Neuronal stem cell (in vitro differentiated cells): ENCODE results near the gene HSPA14.

Source experiments
- DNase-seq: peaks from one replicate; pipeline ENCODE4 v3.0.0-alpha.2; 2013; ENCODE audit warnings: low spot score
- H2AFZ ChIP-seq: one replicate; pipeline ENCODE4 v1.6.1; 2013; ENCODE audit warnings: mild to moderate bottlenecking, low read length, inconsistent platforms
- H2AK5ac ChIP-seq: 2 replicates; pipeline ENCODE4 v1.6.1; 2013; ENCODE audit warnings: low read depth, mild to moderate bottlenecking, inconsistent platforms, low read length, moderate library complexity, mixed read lengths
- H2BK120ac ChIP-seq: 2 replicates; pipeline ENCODE4 v1.6.1; 2013; ENCODE audit warnings: low read depth, mild to moderate bottlenecking, inconsistent platforms, low read length, moderate library complexity, mixed read lengths
- H2BK12ac ChIP-seq: one replicate; pipeline ENCODE4 v1.6.1; 2013; ENCODE audit warnings: low read length, inconsistent platforms
- H2BK15ac ChIP-seq: 2 replicates; pipeline ENCODE4 v1.6.1; 2013; ENCODE audit warnings: mild to moderate bottlenecking, low read length, inconsistent platforms, mixed read lengths
- H2BK5ac ChIP-seq: one replicate; pipeline ENCODE4 v1.6.1; 2013; ENCODE audit warnings: inconsistent platforms, mild to moderate bottlenecking, low read length, moderate library complexity
- H3K14ac ChIP-seq: one replicate; pipeline ENCODE4 v1.6.1; 2013; ENCODE audit warnings: low read length, inconsistent platforms
- H3K18ac ChIP-seq: 2 replicates; pipeline ENCODE4 v1.6.1; 2013; ENCODE audit warnings: low read length, inconsistent platforms
- H3K23ac ChIP-seq: 2 replicates; pipeline ENCODE4 v1.6.1; 2013; ENCODE audit warnings: low read depth, mild to moderate bottlenecking, mixed read lengths, low read length, inconsistent platforms; ENCODE audit not compliant: poor library complexity
- H3K27ac ChIP-seq: replicated peaks from 3 replicates; pipeline ENCODE4 v1.5.1; 2013; ENCODE audit warnings: low read length, inconsistent platforms
- H3K27me3 ChIP-seq, 3 experiments: 2 replicates each; pipeline ENCODE4 v1.6.1; 2013; ENCODE audit warnings: low read length in 3 of 3, mild to moderate bottlenecking in 2 of 3, inconsistent platforms in 1 of 3, low read depth in 1 of 3, mixed read lengths in 1 of 3, moderate library complexity in 1 of 3; ENCODE audit not compliant: control insufficient read depth in 3 of 3, insufficient read depth in 3 of 3
- H3K36me3 ChIP-seq, 2 donors: replicated peaks in 1 of 2; 2 replicates each; pipeline ENCODE4 v1.6.1; 2013; ENCODE audit warnings: low read length in 2 of 2; ENCODE audit not compliant: control insufficient read depth in 2 of 2, insufficient read depth in 2 of 2
- H3K4ac ChIP-seq: 2 replicates; pipeline ENCODE4 v1.6.1; 2013; ENCODE audit warnings: inconsistent platforms, mild to moderate bottlenecking, low read length, moderate library complexity
- H3K4me1 ChIP-seq, 2 donors: 1 replicate in 1 of 2; 2 replicates in 1 of 2; pipeline ENCODE4 v1.6.1; 2013; ENCODE audit warnings: low read length in 2 of 2, low read depth in 1 of 2; ENCODE audit not compliant: control insufficient read depth in 2 of 2, insufficient read depth in 1 of 2
- H3K4me2 ChIP-seq: one replicate; pipeline ENCODE4 v1.6.1; 2013; ENCODE audit warnings: mild to moderate bottlenecking, low read length, inconsistent platforms; ENCODE audit not compliant: insufficient read depth, poor library complexity, severe bottlenecking
- H3K4me3 ChIP-seq, 2 donors: 2 replicates each; pipeline ENCODE4 v1.5.1; 2013; ENCODE audit warnings: low read length in 2 of 2, mild to moderate bottlenecking in 2 of 2, inconsistent platforms in 1 of 2, moderate library complexity in 1 of 2
- H3K79me1 ChIP-seq: one replicate; pipeline ENCODE4 v1.6.1; 2013; ENCODE audit warnings: low read depth, mild to moderate bottlenecking, inconsistent platforms, low read length, moderate library complexity
- H3K9ac ChIP-seq: one replicate; pipeline ENCODE4 v1.6.1; 2013; ENCODE audit warnings: mild to moderate bottlenecking, low read depth, low read length, inconsistent platforms; ENCODE audit not compliant: poor library complexity
- H3K9me3 ChIP-seq, 2 donors: replicated peaks in 1 of 2; 2 replicates each; pipeline versions ENCODE3 to v1.6.1; 2013; ENCODE audit warnings: low read length in 2 of 2, mild to moderate bottlenecking in 2 of 2, inconsistent platforms in 1 of 2, low read depth in 1 of 2, mixed read lengths in 1 of 2, moderate library complexity in 1 of 2; ENCODE audit not compliant: control insufficient read depth in 2 of 2, insufficient read depth in 1 of 2
- H4K8ac ChIP-seq: one replicate; pipeline ENCODE4 v1.6.1; 2013; ENCODE audit warnings: low read depth, mild to moderate bottlenecking, inconsistent platforms, low read length, moderate library complexity
- H4K91ac ChIP-seq: one replicate; pipeline ENCODE4 v1.6.1; 2013; ENCODE audit warnings: low read length, low read depth, mild to moderate bottlenecking, inconsistent platforms; ENCODE audit not compliant: poor library complexity
- WGBS, 2 donors: extraction: QIAGEN DNeasy Blood & Tissue Kit; methylation state at CpG; one replicate each; pipeline ENCODE4 v1.1.7; 2013; ENCODE audit warnings: missing lambda C conversion rate in 2 of 2, mixed read lengths in 1 of 2; ENCODE audit not compliant: insufficient read length in 2 of 2, insufficient replicate concordance in 1 of 2; ENCODE audit errors: extremely low coverage in 2 of 2; 5-methylcytosine and 5-hydroxymethylcytosine counted together

Gene HSPA14

GRCh38 chr10:14844948-14845347, 6.8 kb downstream of the HSPA14 start:
- Histone ChIP-seq H3K27ac (no peak overlapping the region), H3K4me2 (no peak overlapping the region), H3K9me3 (no peaks in the 10 kb centered on the region), H2AK5ac (no peak overlapping the region), H2BK12ac (no peak overlapping the region), H3K4ac (no peak overlapping the region), H2AFZ (no peak overlapping the region), H4K91ac (no peak overlapping the region), H2BK5ac (no peak overlapping the region), H3K18ac (no peak overlapping the region), H4K8ac (no peak overlapping the region), H3K14ac (no peak overlapping the region), H3K4me3 (no peak overlapping the region), H3K23ac (no peak overlapping the region), H3K4me1 (no peaks in the 10 kb centered on the region), H2BK120ac (no peak overlapping the region), H3K36me3 (peaks cover 32 to 84% of the 10 kb centered on the region in 2 donors), H2BK15ac (no peak overlapping the region), H3K9ac (no peak overlapping the region), H3K79me1 (peaks cover 2% of the 10 kb centered on the region), H3K27me3 (no peaks in the 10 kb centered on the region)
- WGBS, 2 donors: no CpG with 5 or more reads among the region's 2 CpGs
- DNase-seq: no peak

- no peak overlapping the region for H3K9ac ChIP-seq
- H3K23ac ChIP-seq: no peak overlapping the region
- no peak overlapping the region for H4K8ac ChIP-seq
- no peaks in the 10 kb centered on the region for H3K4me1 ChIP-seq
- H2AFZ ChIP-seq: no peak overlapping the region
- H3K18ac ChIP-seq: no peak overlapping the region
- H2BK120ac ChIP-seq: no peak overlapping the region
- no peaks in the 10 kb centered on the region for H3K9me3 ChIP-seq
- DNase-seq: no peak
- no peak overlapping the region for H2AK5ac ChIP-seq
- no peak overlapping the region for H2BK12ac ChIP-seq
- no CpG with 5 or more reads among the region's 3 CpGs for WGBS, 2 donors
- no peak overlapping the region for H3K14ac ChIP-seq
- H4K91ac ChIP-seq: no peak overlapping the region
- no peak overlapping the region for H2BK5ac ChIP-seq
- no peaks in the 10 kb centered on the region for H3K27me3 ChIP-seq
- no peak overlapping the region for H3K4me2 ChIP-seq
- H2BK15ac ChIP-seq: no peak overlapping the region
- no peaks in the 10 kb centered on the region for H3K79me1 ChIP-seq
- H3K4me3 ChIP-seq: no peak overlapping the region
- peaks cover 5 to 91% of the 10 kb centered on the region in 2 donors for H3K36me3 ChIP-seq
- no peak overlapping the region for H3K27ac ChIP-seq
- no peak overlapping the region for H3K4ac ChIP-seq
Measured at GRCh38 chr10:14852236-14852635, 14.1 kb downstream of the HSPA14 start.

DNA sequence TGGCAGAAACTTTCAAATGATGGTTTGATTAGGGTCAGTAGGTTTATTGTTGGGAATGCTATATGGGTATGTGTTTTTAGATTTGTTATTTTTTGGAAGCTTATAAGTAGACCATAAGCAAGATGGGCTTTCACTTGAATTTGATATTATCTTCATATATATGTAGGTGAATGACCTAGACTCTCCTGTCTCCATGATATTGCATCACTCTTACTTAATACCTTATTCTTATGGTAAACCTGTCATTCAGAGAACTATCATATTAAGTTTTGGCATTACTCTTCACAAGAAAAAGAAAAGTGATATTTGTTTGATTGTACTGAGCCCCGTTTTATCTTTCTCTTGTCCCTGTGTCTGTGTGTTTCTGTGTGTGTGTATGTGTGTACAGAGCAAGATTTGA, 17.3 kb downstream of the HSPA14 start:
- no peak overlapping the region for H3K23ac ChIP-seq
- H2BK12ac ChIP-seq: no peak overlapping the region
- H3K27me3 ChIP-seq: no peaks in the 10 kb centered on the region
- H3K9me3 ChIP-seq: no peaks in the 10 kb centered on the region
- H2BK5ac ChIP-seq: no peak overlapping the region
- H3K9ac ChIP-seq: no peak overlapping the region
- H3K18ac ChIP-seq: no peak overlapping the region
- WGBS, 2 donors: no CpG with 5 or more reads among the region's 1 CpG
- no peak overlapping the region for H3K27ac ChIP-seq
- no peak overlapping the region for H4K91ac ChIP-seq
- H3K4me1 ChIP-seq: no peaks in the 10 kb centered on the region
- H3K79me1 ChIP-seq: no peaks in the 10 kb centered on the region
- no peak overlapping the region for H3K4me2 ChIP-seq
- no peak overlapping the region for H3K4me3 ChIP-seq
- no peak overlapping the region for H2AK5ac ChIP-seq
- no peak overlapping the region for H2BK15ac ChIP-seq
- H3K14ac ChIP-seq: no peak overlapping the region
- H3K4ac ChIP-seq: no peak overlapping the region
- no peak overlapping the region for H2AFZ ChIP-seq
- no peak for DNase-seq
- H2BK120ac ChIP-seq: no peak overlapping the region
- no peak overlapping the region for H4K8ac ChIP-seq
- peaks cover 5 to 96% of the 10 kb centered on the region in 2 donors for H3K36me3 ChIP-seq

- DNase-seq: no peak
- no CpG with 5 or more reads among the region's 6 CpGs for WGBS, 2 donors
- no peak overlapping the region for H2AFZ ChIP-seq
- no peak overlapping the region for H4K8ac ChIP-seq
- no peaks in the 10 kb centered on the region for H3K27me3 ChIP-seq
- H2AK5ac ChIP-seq: no peak overlapping the region
- H3K4ac ChIP-seq: no peak overlapping the region
- H3K14ac ChIP-seq: no peak overlapping the region
- no peak overlapping the region for H3K4me2 ChIP-seq
- no peak overlapping the region for H3K27ac ChIP-seq
- peaks cover 3 to 77% of the 10 kb centered on the region in 2 donors for H3K36me3 ChIP-seq
- H4K91ac ChIP-seq: no peak overlapping the region
- H3K23ac ChIP-seq: no peak overlapping the region
- H2BK15ac ChIP-seq: no peak overlapping the region
- H2BK5ac ChIP-seq: no peak overlapping the region
- H3K9ac ChIP-seq: no peak overlapping the region
- H3K9me3 ChIP-seq: no peaks in the 10 kb centered on the region
- no peak overlapping the region for H2BK120ac ChIP-seq
- H3K4me3 ChIP-seq: no peak overlapping the region
- no peak overlapping the region for H2BK12ac ChIP-seq
- H3K79me1 ChIP-seq: no peaks in the 10 kb centered on the region
- no peaks in the 10 kb centered on the region for H3K4me1 ChIP-seq
- H3K18ac ChIP-seq: no peak overlapping the region
Measured at GRCh38 chr10:14858338-14858960, 20.3 kb downstream of the HSPA14 start.
